Dendritic cell treated with granulocyte-macrophage colony-stimulating factor and Interleukin-4, amounts not matched to agents 40 ng/mL and 50 ng/mL, for 4 days (primary cell): ENCODE measurements around the gene SLU7.

Experiments used
- H3K27ac Mint-ChIP-seq: one replicate; pipeline ENCODE4 v1.8.0; 2022; ENCODE audit warnings: mild to moderate bottlenecking, mixed read lengths
- H3K27me3 Mint-ChIP-seq: one replicate; pipeline ENCODE4 v1.8.0; 2022; ENCODE audit warnings: mild to moderate bottlenecking, mixed read lengths
- H3K36me3 Mint-ChIP-seq: one replicate; pipeline ENCODE4 v1.8.0; 2022; ENCODE audit warnings: low read depth, mixed read lengths
- H3K4me1 Mint-ChIP-seq: one replicate; pipeline ENCODE4 v1.8.0; 2022; ENCODE audit warnings: low read depth, mixed read lengths
- H3K4me3 Mint-ChIP-seq: one replicate; pipeline ENCODE4 v1.8.0; 2022; ENCODE audit warnings: mild to moderate bottlenecking, moderate library complexity, mixed read lengths
- H3K9me3 Mint-ChIP-seq: one replicate; pipeline ENCODE4 v1.8.0; 2022; ENCODE audit warnings: mixed read lengths
- intact Hi-C: fragments of 100-400 bp; cut with micrococcal nuclease; formaldehyde crosslinking; loops from one replicate; pipeline ENCODE4 v1.15.0; 2022

The SLU7 gene

DNA sequence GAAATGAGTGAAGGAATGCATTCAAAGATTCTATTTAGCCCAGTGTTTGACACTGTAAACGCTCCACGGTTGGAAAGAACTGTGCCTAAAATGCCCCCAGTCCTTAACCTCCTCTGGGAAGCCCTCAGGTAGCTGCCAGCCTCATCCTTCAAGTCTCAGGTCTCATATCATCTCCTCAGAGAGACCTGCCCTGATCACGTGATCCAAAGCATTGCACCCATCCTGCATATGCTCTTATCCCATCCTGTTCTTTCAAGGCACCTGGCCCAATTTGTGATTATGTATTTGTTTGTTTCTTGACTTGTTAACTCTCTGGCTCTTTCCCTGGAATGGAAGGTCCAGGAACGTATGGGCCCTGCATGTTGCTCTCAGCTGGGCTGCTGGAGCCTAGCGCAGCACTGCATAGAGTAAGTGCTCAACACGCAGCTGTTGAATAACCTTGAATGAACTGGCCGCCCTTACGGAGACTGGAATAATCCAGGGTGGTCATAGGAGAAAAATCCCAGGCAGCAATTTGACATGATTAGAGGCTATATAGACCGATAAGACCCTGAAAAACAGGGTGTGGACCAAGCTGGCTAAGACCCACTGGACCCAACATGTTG, 57.2 kb downstream of the SLU7 start:
- Mint-ChIP-seq H3K9me3 (no peaks in the 10 kb centered on the region), H3K36me3 (no peaks in the 10 kb centered on the region), H3K27me3 (peaks cover 2% of the 10 kb centered on the region), H3K4me3 (no peak overlapping the region), H3K27ac (no peak overlapping the region), H3K4me1 (peaks cover 5% of the 10 kb centered on the region)
- intact Hi-C loops: no loop called here

DNA sequence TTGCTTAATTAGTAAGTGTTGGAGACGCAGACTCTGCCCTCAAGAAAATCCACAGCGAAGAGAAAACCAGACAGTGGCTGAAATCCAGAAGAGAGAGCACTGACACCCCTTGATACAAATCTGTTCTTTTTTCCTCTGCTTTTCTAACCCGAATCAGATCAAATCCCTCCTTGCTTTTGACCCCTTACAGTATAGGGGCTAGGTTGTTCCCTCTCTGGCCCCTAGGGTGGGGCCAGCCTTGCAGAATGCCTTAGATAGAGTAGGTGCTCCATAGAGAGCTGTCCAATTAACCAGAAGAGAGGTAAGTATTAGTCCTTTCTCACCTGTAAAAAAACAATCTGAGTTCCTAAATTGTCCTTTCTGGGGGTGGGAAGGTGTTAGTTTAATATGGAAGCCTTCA, 58.6 kb downstream of the SLU7 start:
- no peaks in the 10 kb centered on the region for H3K9me3 Mint-ChIP-seq
- peaks cover 5% of the 10 kb centered on the region for H3K4me1 Mint-ChIP-seq
- intact Hi-C loops: no loop called here
- H3K27ac Mint-ChIP-seq: no peak overlapping the region
- no peaks in the 10 kb centered on the region for H3K36me3 Mint-ChIP-seq
- H3K27me3 Mint-ChIP-seq: peaks cover 2% of the 10 kb centered on the region
- H3K4me3 Mint-ChIP-seq: no peak overlapping the region

DNA sequence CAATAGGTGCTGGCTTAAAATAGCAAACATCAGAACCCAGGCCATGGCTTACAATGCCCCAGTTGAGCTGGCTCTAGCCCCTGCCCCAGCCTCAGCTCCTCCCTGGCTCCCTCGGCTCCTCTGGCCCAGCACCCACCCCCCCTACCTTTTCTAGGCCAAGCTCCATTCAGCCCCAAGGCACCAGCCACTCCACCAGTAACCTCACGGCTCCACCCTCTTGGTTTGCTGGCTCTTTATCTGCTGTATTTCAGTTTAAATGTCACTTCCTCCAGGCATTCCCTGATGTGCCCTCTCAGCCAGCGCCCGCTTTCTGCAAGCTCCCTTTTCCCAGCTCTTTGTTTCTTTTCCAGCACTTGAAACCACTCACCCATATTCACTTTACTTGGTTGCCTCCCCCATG, 59.1 kb downstream of the SLU7 start:
- H3K9me3 Mint-ChIP-seq: no peaks in the 10 kb centered on the region
- H3K4me3 Mint-ChIP-seq: no peak overlapping the region
- H3K36me3 Mint-ChIP-seq: no peaks in the 10 kb centered on the region
- no peak overlapping the region for H3K27ac Mint-ChIP-seq
- intact Hi-C loops: no loop called here
- peaks cover 2% of the 10 kb centered on the region for H3K27me3 Mint-ChIP-seq
- H3K4me1 Mint-ChIP-seq: peaks cover 5% of the 10 kb centered on the region

DNA sequence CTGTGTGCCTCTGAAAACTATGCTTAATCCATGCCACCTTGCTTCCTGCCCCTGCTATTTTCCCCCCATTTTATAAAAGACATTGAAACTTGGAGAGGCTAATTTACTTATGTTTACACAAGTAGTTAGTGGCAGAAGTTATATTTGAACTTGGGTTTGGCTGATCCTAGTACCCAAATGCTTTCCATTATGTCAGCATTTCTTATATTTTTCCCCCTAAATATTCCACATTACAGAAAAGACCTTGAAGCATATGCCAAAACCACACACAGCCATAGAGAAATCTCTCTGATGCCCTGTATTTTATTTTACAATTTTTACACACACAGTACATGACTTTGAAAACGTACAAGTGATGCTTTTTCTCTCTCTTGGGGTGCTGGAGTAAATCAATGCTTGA, 59.6 kb downstream of the SLU7 start:
- Mint-ChIP-seq H3K4me3 (no peak overlapping the region), H3K27ac (no peak overlapping the region), H3K36me3 (no peaks in the 10 kb centered on the region), H3K9me3 (no peaks in the 10 kb centered on the region), H3K27me3 (peaks cover 2% of the 10 kb centered on the region), H3K4me1 (peaks cover 5% of the 10 kb centered on the region)
- intact Hi-C loops: no loop called here

DNA sequence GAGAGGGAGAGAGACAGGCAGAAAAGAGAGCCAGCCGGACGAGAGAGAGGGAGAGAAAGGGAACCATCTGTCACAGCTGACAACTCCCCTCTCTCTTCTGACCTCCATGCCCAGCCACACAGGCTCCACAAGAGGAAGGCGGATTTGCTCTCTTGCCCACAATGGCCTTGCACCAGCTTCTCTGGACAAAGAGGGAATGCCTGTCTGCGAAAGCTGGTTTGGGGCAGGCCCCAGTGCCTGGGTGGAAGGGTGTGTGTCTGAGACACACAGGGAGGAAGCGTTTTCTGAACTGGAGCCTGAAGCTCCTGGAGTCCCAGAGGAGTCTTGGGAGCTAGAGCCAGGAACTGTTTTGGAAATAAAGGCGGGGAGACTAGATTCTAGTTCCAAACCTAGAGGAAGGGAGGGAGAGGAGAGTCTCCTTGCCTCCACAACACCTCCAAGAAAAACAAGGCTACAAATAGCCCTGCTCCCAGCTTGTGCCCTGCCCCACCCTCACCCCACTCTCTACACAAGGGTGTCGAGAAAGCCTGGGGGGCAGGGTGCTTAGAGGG, 60.9 kb downstream of the SLU7 start:
- Mint-ChIP-seq H3K4me1 (peaks cover 5% of the 10 kb centered on the region), H3K27me3 (peaks cover 2% of the 10 kb centered on the region), H3K27ac (no peak overlapping the region), H3K9me3 (no peaks in the 10 kb centered on the region), H3K4me3 (no peak overlapping the region), H3K36me3 (no peaks in the 10 kb centered on the region)
- intact Hi-C loops: no loop called here

DNA sequence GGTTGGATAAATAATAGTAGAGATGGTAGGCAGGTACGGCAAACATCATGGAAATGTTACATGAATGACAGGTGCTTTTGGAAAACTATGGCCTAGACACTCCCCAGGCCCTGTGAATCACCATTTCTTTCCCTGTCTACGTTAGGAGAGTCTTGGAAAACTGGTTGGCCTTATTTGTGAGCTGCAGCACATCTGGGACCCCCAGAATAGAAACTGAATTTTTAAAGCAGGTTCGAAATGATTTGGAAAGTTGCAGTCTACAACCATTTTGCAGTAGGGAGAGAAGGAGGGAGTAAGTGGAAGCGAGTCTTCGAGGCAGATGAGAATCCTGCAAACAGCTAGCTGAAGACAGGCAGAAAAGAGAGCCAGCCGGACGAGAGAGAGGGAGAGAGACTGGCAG, 61.5 kb downstream of the SLU7 start:
- H3K27ac Mint-ChIP-seq: no peak overlapping the region
- intact Hi-C loops: no loop called here
- H3K36me3 Mint-ChIP-seq: no peaks in the 10 kb centered on the region
- H3K27me3 Mint-ChIP-seq: peaks cover 2% of the 10 kb centered on the region
- no peaks in the 10 kb centered on the region for H3K9me3 Mint-ChIP-seq
- H3K4me1 Mint-ChIP-seq: peaks cover 6% of the 10 kb centered on the region
- H3K4me3 Mint-ChIP-seq: no peak overlapping the region

DNA sequence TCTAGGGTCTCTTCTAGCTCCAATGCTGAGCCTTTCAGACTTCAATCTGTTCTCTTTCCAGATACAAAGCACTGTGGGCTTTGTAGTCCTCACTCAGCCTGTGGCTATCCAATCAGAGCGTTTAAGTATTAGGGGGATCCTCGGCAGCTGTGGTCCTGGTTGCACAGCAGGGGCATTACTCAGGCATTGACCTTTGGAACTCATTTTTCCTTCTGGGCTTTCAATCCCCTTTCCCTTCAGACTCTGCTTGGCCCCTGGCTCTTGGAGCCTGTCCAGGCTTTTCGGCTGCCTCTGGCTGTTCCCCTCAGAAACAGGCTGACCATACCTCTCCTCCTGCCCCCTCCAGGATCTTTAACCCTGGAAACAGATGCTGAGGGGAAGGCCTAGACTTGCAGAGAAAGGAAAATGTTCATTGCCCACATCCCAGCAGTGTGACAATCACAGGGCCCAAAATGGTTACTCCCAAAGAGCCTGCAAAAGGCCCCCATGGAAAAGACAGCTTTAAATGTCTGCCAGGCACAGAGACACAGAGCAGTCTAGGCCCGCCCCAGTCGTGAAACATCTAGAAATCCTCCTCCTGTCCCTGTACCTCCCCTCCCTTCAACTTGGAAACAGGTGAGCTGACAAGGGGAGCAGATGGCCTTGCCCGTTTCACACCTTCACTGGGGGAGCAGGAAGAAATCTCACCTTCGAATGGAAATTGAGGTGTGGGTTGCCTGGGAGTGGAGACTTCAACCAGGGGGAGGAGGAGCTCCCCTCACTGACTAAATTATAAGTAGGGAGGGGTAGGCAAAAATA, 62.1 kb downstream of the SLU7 start:
- Mint-ChIP-seq H3K36me3 (no peaks in the 10 kb centered on the region), H3K27me3 (peaks cover under 1% of the 10 kb centered on the region), H3K27ac (no peak overlapping the region), H3K4me3 (no peak overlapping the region), H3K4me1 (peaks cover 10% of the 10 kb centered on the region), H3K9me3 (no peaks in the 10 kb centered on the region)
- intact Hi-C loops: no loop called here

DNA sequence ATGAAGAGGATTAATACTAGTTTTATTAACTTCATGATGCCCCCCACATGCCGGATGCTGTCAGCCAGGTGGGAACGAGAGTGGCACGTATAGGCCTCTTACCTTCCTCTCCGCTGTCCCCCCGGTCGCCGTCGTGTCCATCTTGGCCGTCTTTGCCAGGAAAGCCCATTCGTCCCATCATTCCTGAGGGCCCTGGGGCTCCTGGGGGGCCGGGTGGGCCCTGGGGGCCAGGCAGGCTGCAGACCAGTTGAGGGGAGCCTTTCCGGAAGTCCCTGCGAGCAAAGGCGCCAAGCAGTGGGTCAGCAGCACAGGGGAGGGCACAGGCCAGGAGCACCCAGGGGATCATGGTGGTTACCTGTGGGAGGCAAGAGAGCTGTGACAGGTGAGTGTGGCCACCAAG, 64.2 kb downstream of the SLU7 start:
- Mint-ChIP-seq H3K36me3 (no peaks in the 10 kb centered on the region), H3K4me3 (no peak overlapping the region), H3K4me1 (peaks cover 4% of the 10 kb centered on the region), H3K27ac (no peak overlapping the region), H3K27me3 (no peaks in the 10 kb centered on the region), H3K9me3 (no peaks in the 10 kb centered on the region)
- intact Hi-C loops: no loop called here

DNA sequence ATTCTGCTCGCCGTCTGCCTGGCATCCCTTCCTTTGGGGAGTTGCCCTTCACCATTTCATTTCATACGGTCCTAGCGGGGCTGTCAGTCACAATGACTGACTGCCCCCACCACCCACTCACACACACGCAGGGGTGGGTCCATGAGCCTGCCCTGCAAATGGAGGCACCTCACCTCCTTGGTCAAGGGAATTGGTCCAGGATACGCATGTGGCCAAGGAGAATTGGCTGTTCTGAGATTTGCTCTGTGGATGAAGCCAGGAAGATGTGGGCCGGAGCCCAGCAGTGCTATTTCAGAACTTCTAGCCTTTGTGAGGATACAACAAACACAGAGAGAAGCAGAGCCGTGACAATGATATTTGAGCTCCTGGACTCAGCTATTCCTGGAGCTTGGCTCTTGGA, 65.5 kb downstream of the SLU7 start:
- Mint-ChIP-seq H3K9me3 (no peaks in the 10 kb centered on the region), H3K27me3 (no peaks in the 10 kb centered on the region), H3K27ac (no peak overlapping the region), H3K4me3 (no peak overlapping the region), H3K36me3 (no peaks in the 10 kb centered on the region), H3K4me1 (peaks cover 4% of the 10 kb centered on the region)
- intact Hi-C loops: no loop called here

DNA sequence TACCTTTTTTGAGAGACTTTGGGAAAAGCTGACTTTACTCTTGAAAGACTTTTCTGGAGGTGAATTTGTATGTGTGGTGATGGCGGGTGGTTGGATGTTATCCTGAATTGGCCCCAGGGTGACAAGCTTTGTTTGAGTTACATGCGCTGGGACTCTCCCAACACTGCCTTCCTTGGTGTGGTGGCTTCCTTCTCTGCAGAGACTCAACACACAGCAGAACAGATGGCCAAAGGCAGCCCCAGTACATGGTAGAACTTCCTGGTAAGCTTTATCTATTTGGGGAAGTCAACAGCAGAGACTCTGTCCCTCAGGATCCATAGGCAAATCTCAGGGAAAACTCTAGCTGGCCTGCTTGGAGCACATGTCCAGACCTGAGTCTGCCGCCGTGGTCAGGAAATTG, 66.6 kb downstream of the SLU7 start:
- Mint-ChIP-seq H3K9me3 (no peaks in the 10 kb centered on the region), H3K4me1 (peaks cover 4% of the 10 kb centered on the region), H3K27me3 (no peaks in the 10 kb centered on the region), H3K27ac (no peak overlapping the region), H3K36me3 (no peaks in the 10 kb centered on the region), H3K4me3 (no peak overlapping the region)
- intact Hi-C loops: no loop called here
